ENCODE data around the gene DNAJB2. TPM values are rescaled to one million over a fixed set of nuclear protein-coding genes. Genes with fewer than 3 reads are reported as not detected.
A peak's percentile ranks its signal among the peaks of the same experiment; 100 is the strongest.

DNAJB2 gene
- total RNA-seq, 4 donors from 2014 or later: 45.3 to 76.1 (median 54.9) TPM

- Histone ChIP-seq H3K36me3 (no peaks in the 10 kb centered on the region), H3K9me3 (no peaks in the 10 kb centered on the region), H3K27ac (no peak overlapping the region), H3K4me1 (peaks cover 0 to 31% (median 4%) of the 10 kb centered on the region in 3 donors), H3K4me3 (no peak overlapping the region), H3K27me3 (no peaks in the 10 kb centered on the region)
- TF ChIP-seq POLR2AphosphoS5 (IDR thresholded peaks at IDR 0.05) (no peak), POLR2A (IDR thresholded peaks at IDR 0.05) (no peak), EP300 (IDR thresholded peaks at IDR 0.05) (no peak), CTCF (IDR thresholded peaks at IDR 0.05) (no peak)
- WGBS, 2 donors (ENCODE audit: low coverage in 1 of 2): 86 to 100% methylated on average over 2 of the region's 4 CpGs
- ATAC-seq: no peak
Measured at GRCh38 chr2:219291910-219292490, 12.8 kb downstream of the DNAJB2 start.

- WGBS, 2 donors (ENCODE audit: low coverage in 1 of 2): 89 to 94% methylated on average over 5 to 7 of the region's 9 CpGs
- ATAC-seq: no peak
- H3K4me1 ChIP-seq: peaks cover 0 to 31% (median 4%) of the 10 kb centered on the region in 3 donors
- no peak overlapping the region for H3K27ac ChIP-seq
- TF ChIP-seq POLR2AphosphoS5 (IDR thresholded peaks at IDR 0.05): no peak
- TF ChIP-seq POLR2A (IDR thresholded peaks at IDR 0.05): no peak
- no peak for TF ChIP-seq CTCF (IDR thresholded peaks at IDR 0.05)
- TF ChIP-seq EP300 (IDR thresholded peaks at IDR 0.05): no peak
- no peaks in the 10 kb centered on the region for H3K9me3 ChIP-seq
- H3K36me3 ChIP-seq: no peaks in the 10 kb centered on the region
- no peak overlapping the region for H3K4me3 ChIP-seq
- H3K27me3 ChIP-seq: no peaks in the 10 kb centered on the region
Measured at GRCh38 chr2:219292616-219293015, 13.4 kb downstream of the DNAJB2 start.

GRCh38 chr2:219293736-219294231 is 14.6 kb downstream of the DNAJB2 start:
- peak overlapping the region in 3 of 4 donors; percentile 90 to 95 (median 95) for H3K27ac ChIP-seq
- H3K4me3 ChIP-seq: no peak overlapping the region

GRCh38 chr2:219294356-219295351 is 15.5 kb downstream of the DNAJB2 start:
- Histone ChIP-seq H3K27me3 (peaks cover 2% of the 10 kb centered on the region), H3K4me1 (peaks cover 0 to 30% (median 4%) of the 10 kb centered on the region in 3 donors), H3K9me3 (no peaks in the 10 kb centered on the region), H3K27ac (peak overlapping the region; percentile 8 to 95 (median 92)), H3K4me3 (peak overlapping the region; percentile 38 to 65), H3K36me3 (no peaks in the 10 kb centered on the region)
- ATAC-seq: peak; percentile 90
- TF ChIP-seq POLR2A (IDR thresholded peaks at IDR 0.05) (peak; percentile 62 to 73), CTCF (IDR thresholded peaks at IDR 0.05) (peak in 3 of 4 experiments; percentile 99 to 100 (median 100)), EP300 (IDR thresholded peaks at IDR 0.05) (no peak), POLR2AphosphoS5 (IDR thresholded peaks at IDR 0.05) (peak; percentile 68)
- WGBS, 2 donors (ENCODE audit: low coverage in 1 of 2): 5 to 15% methylated on average over 16 to 34 of the region's 67 CpGs

More at GRCh38 chr2:219293736-219294231, 14.6 kb downstream of the DNAJB2 start:
- Histone ChIP-seq H3K27me3 (no peaks in the 10 kb centered on the region), H3K36me3 (no peaks in the 10 kb centered on the region), H3K9me3 (no peaks in the 10 kb centered on the region), H3K4me1 (peaks cover 0 to 35% (median 4%) of the 10 kb centered on the region in 3 donors)
- ATAC-seq: no peak
- WGBS, 2 donors (ENCODE audit: low coverage in 1 of 2): 52% methylated on average over 4 of the region's 5 CpGs; no CpG with 5 or more reads in 1 of the 2 donors
- TF ChIP-seq POLR2AphosphoS5 (IDR thresholded peaks at IDR 0.05) (no peak), POLR2A (IDR thresholded peaks at IDR 0.05) (no peak)

- Histone ChIP-seq H3K36me3 (no peaks in the 10 kb centered on the region), H3K4me3 (no peak overlapping the region), H3K4me1 (peaks cover 0 to 23% (median 4%) of the 10 kb centered on the region in 3 donors), H3K27me3 (peaks cover 17% of the 10 kb centered on the region), H3K9me3 (no peaks in the 10 kb centered on the region), H3K27ac (no peak overlapping the region)
- no peak for ATAC-seq
- no peak for TF ChIP-seq POLR2AphosphoS5 (IDR thresholded peaks at IDR 0.05)
- no peak for TF ChIP-seq POLR2A (IDR thresholded peaks at IDR 0.05)
- no peak for TF ChIP-seq EP300 (IDR thresholded peaks at IDR 0.05)
- no peak for TF ChIP-seq CTCF (IDR thresholded peaks at IDR 0.05)
- WGBS, 2 donors (ENCODE audit: low coverage in 1 of 2): 68 to 81% methylated on average over 3 to 8 of the region's 14 CpGs
Measured at GRCh38 chr2:219296142-219296541, 17.0 kb downstream of the DNAJB2 start.

Data from gastroesophageal sphincter (tissue), 4 donors.